Activated T-helper 1 cell treated with anti-CD3 and anti-CD28 coated beads, Interleukin-12 subunit alpha, Interleukin-12 subunit beta, Interleukin-2, Interleukin-4 antibody, amounts not matched to agents 30 ng/mL and 10 ng/mL and 1 ng/mL, durations not matched to agents 14 hours and 24 hours and 36 hours (primary cell): ENCODE data around the gene RPL7A. TPM values are rescaled to one million over a fixed set of nuclear protein-coding genes. Genes with fewer than 3 reads are reported as not detected.
A peak's percentile ranks its signal among the peaks of the same experiment; 100 is the strongest.
"Not testable (repeated sequence)": the region's sequence is repeated elsewhere in the genome, so short reads cannot be mapped to it uniquely, and the experiment has no call there.

Experiments
- DNase-seq: peaks from one replicate; pipeline ENCODE4 v3.0.0; 2021; ENCODE audit warnings: low spot score
- H3K27ac Mint-ChIP-seq: one replicate; pipeline ENCODE4 v1.8.0; 2021; ENCODE audit warnings: mild to moderate bottlenecking, mixed read lengths
- H3K27me3 Mint-ChIP-seq: one replicate; pipeline ENCODE4 v1.8.0; 2022; ENCODE audit warnings: mild to moderate bottlenecking, moderate library complexity, mixed read lengths; ENCODE audit not compliant: insufficient read depth
- H3K36me3 Mint-ChIP-seq: one replicate; pipeline ENCODE4 v1.8.0; 2021; ENCODE audit warnings: low read depth, mixed read lengths
- H3K4me1 Mint-ChIP-seq: one replicate; pipeline ENCODE4 v1.8.0; 2021; ENCODE audit warnings: low read depth, mixed read lengths
- H3K4me3 Mint-ChIP-seq: one replicate; pipeline ENCODE4 v1.8.0; 2021; ENCODE audit warnings: mild to moderate bottlenecking, moderate library complexity, mixed read lengths
- H3K9me3 Mint-ChIP-seq: one replicate; pipeline ENCODE4 v1.8.0; 2021; ENCODE audit warnings: mixed read lengths
- intact Hi-C: fragments of 100-400 bp; cut with micrococcal nuclease; formaldehyde crosslinking; loops from one replicate; pipeline ENCODE4 v1.15.1; 2024
- total RNA-seq: library from RNA; stranded (reverse); gene quantifications from 2 replicates; pipeline ENCODE4 v1.2.3, GENCODE V29; 2022

The RPL7A gene
- total RNA-seq, 1 donor from 2014 or later = 2,463 TPM

- no peak for DNase-seq
- no peaks in the 10 kb centered on the region for H3K27me3 Mint-ChIP-seq
- peaks cover 42% of the 10 kb centered on the region for H3K36me3 Mint-ChIP-seq
- no peaks in the 10 kb centered on the region for H3K9me3 Mint-ChIP-seq
- intact Hi-C loops = no loop called here
- no peak overlapping the region for H3K27ac Mint-ChIP-seq
- peaks cover 16% of the 10 kb centered on the region for H3K4me1 Mint-ChIP-seq
- H3K4me3 Mint-ChIP-seq = peak overlapping the region; percentile 26
Observed at GRCh38 chr9:133333011-133333410, 15.0 kb upstream of the RPL7A start.

DNA sequence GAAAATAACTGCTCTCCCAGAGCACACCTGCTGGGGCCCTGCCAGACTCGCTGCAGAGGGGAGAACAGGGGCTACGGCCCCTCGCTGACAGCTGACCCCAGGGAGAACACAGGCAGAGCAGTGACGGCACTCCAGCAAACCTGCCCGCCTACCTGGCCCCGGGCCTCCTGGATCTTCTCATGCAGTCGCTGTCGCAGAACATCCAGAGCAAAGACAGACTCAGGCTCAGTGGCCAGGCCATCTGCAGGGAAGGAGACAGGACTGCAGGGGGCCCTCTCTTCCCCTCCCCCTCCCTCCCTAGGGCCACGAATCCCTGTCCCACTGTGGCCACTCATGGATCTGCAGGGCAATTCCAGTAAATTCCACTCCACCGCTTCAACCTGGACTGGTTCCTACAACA is 14.5 kb upstream of the RPL7A start:
- intact Hi-C loops = no loop called here
- Mint-ChIP-seq H3K9me3 (no peaks in the 10 kb centered on the region), H3K4me1 (peaks cover 16% of the 10 kb centered on the region), H3K27me3 (no peaks in the 10 kb centered on the region), H3K36me3 (peaks cover 42% of the 10 kb centered on the region), H3K4me3 (peak overlapping the region; percentile 96), H3K27ac (peak overlapping the region; percentile 47)
- no peak for DNase-seq

GRCh38 chr9:133334161-133334560 is 13.9 kb upstream of the RPL7A start:
- intact Hi-C loops = no loop called here

DNA sequence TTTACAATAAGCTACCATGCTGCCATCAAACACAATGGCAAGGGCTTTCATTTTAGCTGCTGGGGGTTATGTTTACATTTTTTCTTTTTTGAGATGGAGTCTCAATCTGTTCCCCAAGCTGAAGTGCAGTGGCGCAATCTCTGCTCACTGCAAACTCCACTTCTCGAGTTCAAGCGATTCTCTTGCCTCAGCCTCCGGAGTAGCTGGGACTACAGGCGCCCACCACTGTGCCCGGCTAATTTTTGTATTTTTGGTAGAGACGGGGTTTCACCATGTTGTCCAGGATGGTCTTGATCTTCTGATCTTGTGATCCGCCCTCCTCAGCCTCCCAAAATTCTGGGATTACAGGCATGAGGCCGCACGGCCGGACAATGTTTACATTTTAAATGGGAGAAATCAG is 13.1 kb upstream of the RPL7A start:
- Mint-ChIP-seq H3K36me3 (peaks cover 47% of the 10 kb centered on the region), H3K4me1 (peaks cover 16% of the 10 kb centered on the region), H3K27ac (peak overlapping the region; percentile 29), H3K4me3 (peak overlapping the region; percentile 96)
- not testable (repeated sequence) for H3K27me3 Mint-ChIP-seq, H3K9me3 Mint-ChIP-seq, DNase-seq
- intact Hi-C loops = loop anchor here (5.0 kb wide), 1 partner anchor 663 kb away; the partner anchor contains the start of gene GTF3C4

More at GRCh38 chr9:133334161-133334560, 13.9 kb upstream of the RPL7A start:
- Mint-ChIP-seq H3K9me3 (no peaks in the 10 kb centered on the region), H3K36me3 (peaks cover 41% of the 10 kb centered on the region), H3K27ac (peak overlapping the region; percentile 47), H3K27me3 (no peaks in the 10 kb centered on the region), H3K4me3 (peak overlapping the region; percentile 96), H3K4me1 (peaks cover 16% of the 10 kb centered on the region)
- no peak for DNase-seq

- Mint-ChIP-seq H3K27ac (peak within 1 kb of the TSS; percentile 88), H3K4me1 (peaks cover 16% of the 10 kb centered on the region), H3K36me3 (peaks cover 52% of the 10 kb centered on the region), H3K4me3 (peak within 1 kb of the TSS; percentile 96), H3K27me3 (no peaks in the 10 kb centered on the region), H3K9me3 (no peaks in the 10 kb centered on the region)
- intact Hi-C loops = loop anchor here (1.0 to 5.0 kb wide), 8 partner anchors 12 to 664 kb away; partner anchors contain the start of genes CACFD1, GTF3C4, GTF3C5 and MED22
- peak; percentile 94 for DNase-seq
Observed at GRCh38 chr9:133335924-133336811, 11.8 kb upstream of the RPL7A start, which contains the start of gene SURF6. SURF6 (minus strand) TSS chr9:133336188; CDS start chr9:133336132, 56 bp downstream.

- H3K27ac Mint-ChIP-seq = no peak overlapping the region
- peaks cover 35% of the 10 kb centered on the region for H3K36me3 Mint-ChIP-seq
- no peak overlapping the region for H3K4me3 Mint-ChIP-seq
- H3K4me1 Mint-ChIP-seq = peaks cover 8% of the 10 kb centered on the region
- DNase-seq = no peak
- H3K27me3 Mint-ChIP-seq = no peaks in the 10 kb centered on the region
- intact Hi-C loops = loop anchor here (5.0 to 10.0 kb wide), 2 partner anchors 667 to 985 kb away; partner anchors contain the start of genes GTF3C4 and SETX
- H3K9me3 Mint-ChIP-seq = no peaks in the 10 kb centered on the region
Observed at GRCh38 chr9:133339641-133340040, 8.4 kb upstream of the RPL7A start.

DNA sequence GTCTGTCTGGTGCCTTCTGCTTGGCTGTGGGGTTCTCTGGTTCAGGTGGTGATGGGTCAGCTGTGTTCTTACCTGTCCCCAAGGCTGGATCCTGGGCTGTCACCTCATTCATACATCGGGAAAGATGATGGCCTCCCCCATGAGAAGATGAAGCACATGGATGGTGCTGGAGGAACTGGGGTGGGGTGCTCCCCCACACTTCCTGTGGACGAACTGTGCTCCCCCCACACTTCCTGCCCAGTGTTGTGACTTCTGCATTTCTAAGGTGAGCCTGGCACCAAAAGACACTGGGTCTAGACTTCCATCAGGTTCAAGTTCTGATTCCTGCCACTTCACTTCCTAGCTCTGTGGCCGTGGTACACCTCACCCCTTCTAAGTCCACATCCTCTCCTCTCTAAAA is 7.8 kb upstream of the RPL7A start:
- intact Hi-C loops = loop anchor here (10.0 kb wide), 1 partner anchor 985 kb away; the partner anchor contains the start of gene SETX
- no peaks in the 10 kb centered on the region for H3K27me3 Mint-ChIP-seq
- no peaks in the 10 kb centered on the region for H3K9me3 Mint-ChIP-seq
- H3K4me1 Mint-ChIP-seq = peaks cover 4% of the 10 kb centered on the region
- H3K4me3 Mint-ChIP-seq = no peak overlapping the region
- DNase-seq = no peak
- peaks cover 35% of the 10 kb centered on the region for H3K36me3 Mint-ChIP-seq
- H3K27ac Mint-ChIP-seq = no peak overlapping the region

- Mint-ChIP-seq H3K9me3 (no peaks in the 10 kb centered on the region), H3K27me3 (no peaks in the 10 kb centered on the region), H3K27ac (no peak overlapping the region), H3K4me1 (peaks cover 2% of the 10 kb centered on the region), H3K4me3 (no peak overlapping the region), H3K36me3 (peaks cover 31% of the 10 kb centered on the region)
- no peak for DNase-seq
- intact Hi-C loops = loop anchor here (10.0 kb wide), 1 partner anchor 986 kb away; the partner anchor contains the start of gene SETX
Observed at GRCh38 chr9:133340916-133341315, 7.1 kb upstream of the RPL7A start.

GRCh38 chr9:133341369-133342068 is 6.5 kb upstream of the RPL7A start:
- peaks cover 33% of the 10 kb centered on the region for H3K36me3 Mint-ChIP-seq
- H3K27me3 Mint-ChIP-seq = no peaks in the 10 kb centered on the region
- H3K27ac Mint-ChIP-seq = no peak overlapping the region

DNA sequence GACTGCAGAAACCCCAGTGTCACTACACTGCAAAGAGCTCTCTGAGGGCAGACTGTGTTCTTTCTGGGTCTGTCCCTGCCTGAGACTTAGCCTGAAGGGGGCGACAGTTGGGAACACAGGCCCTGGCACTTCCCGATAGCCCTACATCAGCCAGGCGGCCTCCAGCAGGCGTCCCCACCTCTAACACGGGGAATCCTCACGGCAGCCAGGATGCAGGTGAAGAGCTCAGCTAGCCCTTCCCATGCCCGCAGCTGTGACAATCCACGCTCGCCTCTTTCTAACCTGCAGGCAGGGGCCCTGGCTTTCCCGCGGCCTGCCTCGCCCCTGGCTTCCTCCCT is 6.0 kb upstream of the RPL7A start:
- Mint-ChIP-seq H3K9me3 (no peaks in the 10 kb centered on the region), H3K4me1 (peaks cover 13% of the 10 kb centered on the region), H3K27me3 (no peaks in the 10 kb centered on the region), H3K27ac (no peak overlapping the region), H3K4me3 (no peak overlapping the region), H3K36me3 (peaks cover 36% of the 10 kb centered on the region)
- intact Hi-C loops = loop anchor here (10.0 kb wide), 1 partner anchor 987 kb away; the partner anchor contains the start of gene SETX
- DNase-seq = no peak

More at GRCh38 chr9:133341369-133342068, 6.5 kb upstream of the RPL7A start:
- H3K4me1 Mint-ChIP-seq = peaks cover 8% of the 10 kb centered on the region
- no peak overlapping the region for H3K4me3 Mint-ChIP-seq
- intact Hi-C loops = loop anchor here (10.0 kb wide), 1 partner anchor 987 kb away; the partner anchor contains the start of gene SETX
- H3K9me3 Mint-ChIP-seq = no peaks in the 10 kb centered on the region
- DNase-seq = no peak

DNA sequence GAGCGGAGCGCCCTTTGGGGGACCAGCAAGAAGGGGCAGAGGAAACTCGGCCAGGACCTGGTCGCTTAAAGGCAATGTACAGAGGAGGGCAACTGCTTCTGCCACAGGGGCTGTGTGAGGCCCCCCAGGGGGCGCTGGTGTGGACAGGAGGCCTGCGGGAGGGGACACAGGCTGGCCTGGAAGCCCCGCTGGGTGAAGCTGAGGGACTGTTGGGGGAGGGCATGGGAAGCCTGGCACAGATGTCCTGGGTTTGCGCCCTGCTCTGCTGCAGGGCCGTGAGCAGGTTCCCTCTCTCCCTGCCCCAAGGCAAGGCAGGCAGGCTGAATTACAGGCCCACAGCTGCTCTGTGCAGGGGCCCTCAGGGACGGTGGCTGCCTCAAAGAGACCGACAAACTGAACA is 5.4 kb upstream of the RPL7A start:
- Mint-ChIP-seq H3K36me3 (peaks cover 37% of the 10 kb centered on the region), H3K4me3 (no peak overlapping the region), H3K9me3 (no peaks in the 10 kb centered on the region), H3K27ac (no peak overlapping the region), H3K27me3 (no peaks in the 10 kb centered on the region), H3K4me1 (peaks cover 15% of the 10 kb centered on the region)
- no peak for DNase-seq
- intact Hi-C loops = loop anchor here (10.0 kb wide), 1 partner anchor 988 kb away; the partner anchor contains the start of gene SETX

DNA sequence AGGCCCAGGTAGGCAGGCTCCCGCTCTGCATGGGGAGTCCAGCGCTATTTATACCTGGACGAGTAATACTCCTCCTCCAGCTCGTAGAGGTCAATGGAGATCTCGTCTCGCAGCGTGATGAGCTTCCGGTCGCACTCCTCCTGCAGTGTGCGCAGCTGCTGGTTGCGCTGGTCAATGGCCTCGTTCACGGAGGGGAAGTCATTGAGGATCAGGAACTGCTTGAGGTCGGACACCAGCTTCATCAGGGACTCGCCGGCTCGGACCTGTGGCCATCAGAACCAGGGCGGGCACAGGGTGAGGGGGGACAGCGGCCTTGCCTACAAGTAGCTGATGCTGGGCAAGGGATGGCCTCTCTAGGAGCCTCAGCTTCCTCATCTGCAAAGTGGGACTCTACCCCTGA is 3.9 kb upstream of the RPL7A start:
- H3K27me3 Mint-ChIP-seq = peaks cover 2% of the 10 kb centered on the region
- peaks cover 44% of the 10 kb centered on the region for H3K36me3 Mint-ChIP-seq
- intact Hi-C loops = loop anchor here (10.0 kb wide), 1 partner anchor 989 kb away; the partner anchor contains the start of gene SETX
- H3K4me1 Mint-ChIP-seq = peaks cover 20% of the 10 kb centered on the region
- H3K9me3 Mint-ChIP-seq = no peaks in the 10 kb centered on the region
- H3K4me3 Mint-ChIP-seq = no peak overlapping the region
- DNase-seq = no peak
- no peak overlapping the region for H3K27ac Mint-ChIP-seq
